GM21717 (cell line): ENCODE results near the gene ZNF777.

ENCODE experiments used
- ATAC-seq: cut with Tn5 transposase; IDR thresholded peaks from one replicate; pipeline ENCODE4 v1.9.1; 2021; ENCODE audit warnings: mild to moderate bottlenecking, moderate library complexity; ENCODE audit not compliant: unreplicated experiment

Gene ZNF777

DNA sequence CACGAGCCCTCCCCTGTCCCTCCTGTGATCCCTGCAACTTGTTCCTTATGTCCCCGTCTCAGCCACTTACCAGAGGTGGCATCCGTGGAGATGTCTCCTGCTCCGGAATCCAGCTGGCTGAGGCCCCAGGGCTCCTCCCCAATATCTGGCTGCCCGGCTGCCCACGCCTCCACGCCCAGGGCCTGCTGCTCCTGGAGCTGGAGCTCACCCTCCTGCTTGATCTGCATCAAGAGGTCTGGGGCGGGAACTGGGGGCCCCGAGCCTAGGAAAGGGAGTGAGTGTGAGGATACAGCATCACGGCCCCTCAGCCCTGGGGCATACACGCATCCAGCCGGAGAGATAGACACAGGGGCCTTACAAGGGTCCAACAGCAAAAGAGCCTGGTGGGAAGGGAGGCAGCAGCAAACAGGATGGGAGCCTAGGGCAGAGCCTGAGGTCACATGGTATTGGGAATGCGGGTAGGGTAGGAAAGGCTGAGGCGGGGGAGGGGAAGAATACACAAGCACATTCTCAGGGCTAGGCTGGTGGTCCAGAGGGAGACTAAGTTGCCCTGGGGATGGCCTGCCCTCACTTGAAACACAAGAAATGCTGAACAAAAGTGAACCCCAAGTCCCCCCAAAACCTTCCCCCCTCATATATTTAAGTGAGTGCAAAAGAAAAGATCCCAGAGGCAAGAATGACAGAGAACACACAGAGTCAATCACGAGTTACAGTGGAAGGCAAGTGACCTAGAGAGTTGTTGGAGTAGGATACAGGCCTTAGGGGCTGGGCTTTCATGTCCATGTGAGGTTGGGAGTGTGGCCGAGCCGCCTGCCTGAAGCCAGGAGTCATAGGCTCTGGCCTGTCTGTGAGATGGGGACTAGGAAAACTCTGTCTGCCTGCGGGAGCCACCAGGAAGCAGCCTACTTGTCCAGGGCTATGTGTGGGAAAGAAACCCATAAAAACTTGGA lies 16.9 kb upstream of the ZNF777 start:
- ATAC-seq: no peak

DNA sequence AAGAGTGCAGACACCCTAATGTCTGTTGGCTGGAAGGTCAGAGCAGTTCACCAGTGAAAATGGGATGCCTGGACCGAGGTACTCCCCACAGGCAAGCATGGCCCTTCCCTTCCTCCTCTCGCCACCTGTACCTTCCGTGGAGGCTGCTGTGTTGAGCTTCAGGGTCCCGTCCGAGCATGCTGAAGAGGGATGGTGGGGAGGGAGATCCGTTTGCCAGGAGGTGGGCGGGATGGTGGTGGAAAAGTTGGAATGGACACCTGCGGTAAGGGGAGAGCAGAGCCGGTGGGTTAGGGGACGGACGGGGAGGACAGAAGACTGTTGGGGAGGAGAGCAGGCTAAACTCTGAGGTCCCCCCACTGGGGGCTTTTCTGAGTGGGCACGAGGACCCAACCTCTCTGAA lies 15.9 kb upstream of the ZNF777 start:
- ATAC-seq: no peak

DNA sequence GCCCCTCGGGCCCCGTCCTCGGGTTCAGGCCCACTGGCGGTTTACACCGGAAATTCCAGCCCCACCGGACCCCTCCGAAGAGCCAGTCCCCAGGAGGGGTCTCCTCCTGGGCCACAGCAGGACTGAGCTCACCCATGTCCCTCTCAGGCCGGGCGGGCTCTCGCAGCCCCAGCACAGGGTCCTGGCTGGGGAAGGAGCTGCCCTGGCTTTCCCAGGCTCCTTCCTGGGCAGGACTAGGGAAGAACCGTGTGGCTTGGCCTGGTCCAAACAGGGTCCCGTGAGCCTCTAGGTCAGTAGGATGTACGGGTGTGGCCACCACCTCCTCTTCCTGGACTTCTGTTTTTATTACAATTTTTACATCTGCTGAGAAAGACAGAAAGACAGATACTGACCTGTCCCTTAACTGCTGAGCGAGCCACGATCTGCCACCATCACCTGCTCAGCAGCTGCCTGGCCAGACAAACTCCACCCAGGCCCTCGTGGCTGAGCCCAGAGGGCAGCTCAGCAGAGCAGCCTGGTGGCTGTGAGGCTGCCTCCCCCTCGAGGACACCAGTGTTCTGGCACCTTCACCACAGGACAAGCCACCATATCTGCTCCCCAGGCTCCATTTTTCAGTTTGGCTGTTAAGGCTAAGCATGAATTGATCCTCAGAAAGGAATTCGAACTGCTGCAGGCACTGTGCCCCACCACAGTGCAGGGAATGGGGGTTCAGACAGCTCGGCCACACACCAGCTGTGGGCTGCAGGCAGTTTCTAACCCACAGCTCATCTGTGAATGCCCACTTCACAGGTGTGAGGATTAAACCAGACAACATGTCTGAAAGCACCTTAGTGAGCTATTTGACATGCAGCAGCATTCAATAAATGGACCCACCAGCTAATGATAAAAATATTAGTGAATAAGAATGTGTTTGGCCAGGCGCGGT lies 14.5 kb upstream of the ZNF777 start:
- ATAC-seq: no peak

DNA sequence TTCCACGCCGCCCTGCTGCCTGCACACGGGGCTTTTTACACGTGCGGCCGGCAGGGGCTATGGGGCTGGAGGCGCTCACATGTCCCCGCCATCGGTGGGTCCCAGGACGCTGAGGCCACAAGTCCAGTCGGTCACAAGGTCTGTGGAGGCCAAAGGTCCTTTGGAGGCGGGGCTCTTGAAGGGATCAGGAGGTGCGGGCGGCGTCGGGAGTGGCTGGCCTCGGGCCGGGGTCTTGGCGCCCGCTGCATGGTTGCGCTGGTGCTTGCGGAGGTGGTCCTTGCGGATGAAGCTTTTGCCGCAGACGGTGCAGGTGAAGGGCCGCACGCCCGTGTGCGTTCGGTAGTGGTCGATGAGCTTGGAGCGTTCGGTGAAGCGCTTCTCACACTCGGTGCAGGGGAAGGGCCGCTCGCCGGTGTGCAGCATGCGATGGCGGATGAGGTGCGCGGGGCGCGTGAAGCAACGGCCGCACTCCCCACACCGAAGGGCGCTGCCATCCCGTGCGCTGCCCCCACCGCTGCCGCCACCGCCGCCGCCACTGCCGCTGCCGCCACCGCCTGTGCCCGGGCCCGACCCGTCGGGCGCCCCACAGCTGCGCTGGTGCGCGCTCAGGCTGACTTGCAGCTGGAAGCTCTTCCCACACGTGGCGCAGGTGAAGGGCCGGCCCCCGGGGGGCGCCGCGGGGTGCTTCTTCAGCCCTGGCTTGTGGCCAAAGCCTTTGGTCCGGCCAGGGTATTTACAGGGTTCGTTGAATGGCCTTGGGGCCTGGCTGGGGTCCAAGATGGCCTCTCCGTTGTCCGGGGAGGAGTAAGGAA lies 13.7 kb upstream of the ZNF777 start:
- ATAC-seq: no peak

DNA sequence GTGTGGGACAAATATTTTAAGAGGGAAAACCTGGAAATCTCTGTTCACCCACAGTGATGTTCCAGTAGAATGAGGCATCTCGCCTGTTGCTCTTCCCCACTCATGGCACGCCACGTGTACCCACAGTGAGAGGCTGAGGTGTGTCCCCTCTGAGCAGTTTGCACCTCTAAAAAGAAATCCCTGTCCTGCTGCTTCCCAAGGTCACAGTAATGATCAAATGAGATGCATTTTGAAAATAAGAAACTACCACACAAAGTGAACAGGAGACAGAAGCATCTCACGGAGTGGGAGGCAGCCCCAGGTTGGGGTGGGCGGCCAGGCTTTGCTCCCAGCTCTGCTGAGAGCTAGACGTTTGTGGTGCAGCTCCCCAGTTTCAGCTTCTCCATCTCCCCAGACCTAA lies 12.4 kb upstream of the ZNF777 start:
- no peak for ATAC-seq

DNA sequence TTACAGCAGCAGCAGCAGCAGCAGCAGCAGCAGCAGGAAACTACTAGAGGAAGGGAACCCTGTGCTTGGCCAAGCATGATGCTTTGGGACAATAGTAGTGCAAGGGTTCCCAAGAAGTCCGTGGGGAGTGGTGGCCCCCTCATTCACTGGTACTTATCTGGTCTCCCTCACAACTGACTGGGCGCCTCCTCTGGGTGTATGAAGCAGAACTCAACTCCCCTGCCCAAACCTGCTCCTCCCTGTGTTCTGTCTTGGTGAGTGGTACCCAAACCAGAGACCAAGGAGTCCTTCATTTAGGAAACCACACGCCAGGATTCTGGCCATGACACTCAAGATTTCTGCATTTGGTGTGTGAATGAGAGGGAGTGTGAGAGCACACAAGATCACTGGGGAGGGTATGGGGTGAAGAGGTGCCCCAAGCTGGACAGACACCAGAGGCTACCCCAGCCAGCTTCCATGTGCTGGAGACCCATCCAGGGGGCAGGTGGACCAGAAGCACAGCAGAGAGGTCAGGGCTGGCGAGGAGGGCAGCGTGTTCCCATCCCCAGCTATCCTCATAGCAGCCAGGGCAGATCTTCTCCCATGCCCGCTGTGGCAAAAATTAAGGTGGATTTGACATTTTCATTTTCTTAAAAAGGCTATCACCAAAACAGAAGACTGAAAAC lies 10.6 kb upstream of the ZNF777 start:
- no peak for ATAC-seq

DNA sequence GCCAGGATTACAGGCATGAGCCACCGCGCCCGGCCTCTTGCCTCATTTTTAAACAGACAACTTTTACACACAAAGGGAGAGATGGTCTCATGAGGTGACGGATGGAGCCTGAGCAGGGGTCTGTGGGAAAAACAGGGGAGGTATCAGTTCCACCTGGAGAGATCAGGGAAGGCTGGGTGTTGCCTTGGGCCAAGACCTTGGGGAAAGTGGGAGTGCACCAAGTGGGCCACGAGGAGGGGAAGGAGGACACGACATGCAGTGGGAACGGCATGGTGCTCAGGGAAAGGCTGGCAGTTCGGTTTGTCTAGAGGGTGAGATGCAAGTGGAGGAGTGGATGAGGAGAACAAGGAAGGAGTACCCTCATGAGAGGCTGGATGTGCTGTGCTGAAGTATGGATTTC lies 8.9 kb upstream of the ZNF777 start:
- no peak for ATAC-seq

DNA sequence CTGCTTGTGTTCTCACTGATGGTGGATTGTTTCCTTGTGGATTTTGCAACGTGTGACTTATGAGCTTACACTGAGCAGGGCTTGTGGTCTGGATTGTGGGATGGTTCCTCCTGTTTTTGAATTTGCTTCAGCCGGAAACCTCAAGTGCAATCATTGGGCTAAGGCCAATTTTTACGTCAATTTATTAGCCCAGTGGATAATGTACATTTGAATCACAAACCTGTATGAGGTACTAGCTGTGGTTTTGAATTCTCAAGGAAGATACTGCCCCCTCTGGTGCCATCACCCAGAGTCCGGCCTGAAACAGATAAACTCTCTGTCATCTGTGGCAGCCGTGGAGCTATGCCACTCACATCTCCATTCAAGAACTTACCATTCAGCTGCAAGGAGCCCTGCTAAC lies 7.3 kb upstream of the ZNF777 start:
- ATAC-seq: no peak

DNA sequence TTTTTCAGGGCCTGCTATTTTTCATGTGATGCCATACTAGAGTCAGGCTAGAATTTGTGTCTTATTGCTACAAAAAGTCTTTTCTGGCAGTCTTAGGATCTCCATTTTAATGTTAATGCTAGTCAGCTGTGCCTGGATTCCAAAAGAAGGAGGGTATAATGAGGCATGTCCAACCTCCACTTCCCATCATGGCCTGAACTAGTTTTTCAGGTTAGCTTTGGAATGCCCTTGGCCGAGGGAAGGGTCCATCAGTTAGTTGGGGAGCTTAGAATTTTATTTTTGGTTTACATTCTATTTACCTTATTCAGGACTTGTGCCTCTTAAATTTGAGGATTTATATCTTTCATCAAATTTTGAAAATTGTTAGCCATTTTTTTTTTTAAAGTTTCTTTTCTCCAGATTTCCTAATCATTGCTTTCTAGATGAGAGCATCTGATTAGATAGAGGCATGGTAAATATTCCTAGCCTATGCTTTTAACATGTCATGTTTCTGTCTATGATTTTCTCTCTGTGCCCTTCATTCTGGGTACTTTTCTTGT lies 6.5 kb upstream of the ZNF777 start:
- no peak for ATAC-seq

DNA sequence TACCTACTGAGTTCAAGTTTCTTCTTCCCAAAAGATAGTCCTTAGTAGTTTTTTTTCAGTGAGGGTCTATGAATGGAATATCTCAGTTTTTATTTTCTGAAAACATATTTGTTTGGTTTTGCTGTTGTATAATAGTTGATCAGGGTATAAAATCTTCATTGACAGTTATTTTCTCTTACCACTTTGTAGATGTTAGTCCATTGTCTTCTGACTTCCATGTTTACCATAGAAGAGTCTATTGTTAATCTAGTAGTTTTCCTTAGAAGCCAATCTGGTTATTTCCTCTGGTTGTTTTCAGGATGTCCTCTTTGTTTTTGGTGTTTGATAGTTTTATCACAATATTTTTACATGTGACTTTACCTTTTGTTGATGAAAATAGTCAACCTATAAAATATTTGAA lies 5.5 kb upstream of the ZNF777 start:
- no peak for ATAC-seq

DNA sequence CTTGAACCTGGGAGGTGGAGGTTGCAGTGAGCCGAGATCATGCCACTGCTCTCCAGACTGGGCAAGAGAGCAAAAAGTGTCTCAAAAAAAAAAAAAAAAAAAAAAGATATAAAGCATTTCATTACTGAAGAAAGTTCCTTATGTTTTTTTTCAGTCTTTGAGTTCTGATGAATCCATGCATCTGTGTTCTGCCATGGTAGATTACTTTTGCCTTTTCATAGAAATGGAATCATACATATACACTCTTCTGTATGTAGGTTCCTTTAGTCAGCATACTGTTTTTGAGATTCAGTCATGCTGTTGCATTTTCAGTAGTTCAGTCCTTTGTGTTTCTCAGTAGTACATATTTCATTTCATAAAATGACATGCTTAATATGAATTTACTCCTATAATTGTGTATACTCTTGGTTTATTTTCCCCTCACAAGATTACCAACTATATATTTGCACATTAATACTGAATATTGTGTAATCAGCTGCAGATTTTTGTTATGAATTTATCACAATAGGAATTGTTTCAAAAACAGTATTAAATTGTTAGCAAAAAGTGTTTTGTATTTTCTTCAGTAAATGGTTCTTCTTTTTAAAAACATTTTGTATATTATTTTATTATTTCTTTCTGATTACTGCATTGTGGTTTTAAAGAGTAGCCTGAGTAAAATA lies 2.8 kb upstream of the ZNF777 start:
- ATAC-seq: no peak

DNA sequence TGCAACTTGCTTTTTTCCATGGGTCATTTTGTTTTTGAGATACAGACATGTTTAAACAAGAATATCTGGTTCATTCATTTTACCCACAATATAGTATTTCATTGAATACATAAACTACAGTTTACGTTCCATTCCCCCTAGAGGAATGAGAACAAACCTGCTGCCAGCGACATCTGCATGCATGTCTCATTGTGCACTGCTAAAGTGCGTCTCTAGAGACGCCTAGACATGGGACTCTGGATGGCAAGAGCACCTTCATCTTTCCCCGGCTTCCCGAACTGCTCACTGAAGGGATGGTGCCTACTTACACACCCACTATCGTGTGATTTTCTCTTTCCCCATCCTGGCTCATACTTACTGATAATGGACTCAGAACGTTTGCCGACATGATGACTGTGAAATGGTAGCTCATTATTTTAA lies 1.2 kb upstream of the ZNF777 start:
- no peak for ATAC-seq

DNA sequence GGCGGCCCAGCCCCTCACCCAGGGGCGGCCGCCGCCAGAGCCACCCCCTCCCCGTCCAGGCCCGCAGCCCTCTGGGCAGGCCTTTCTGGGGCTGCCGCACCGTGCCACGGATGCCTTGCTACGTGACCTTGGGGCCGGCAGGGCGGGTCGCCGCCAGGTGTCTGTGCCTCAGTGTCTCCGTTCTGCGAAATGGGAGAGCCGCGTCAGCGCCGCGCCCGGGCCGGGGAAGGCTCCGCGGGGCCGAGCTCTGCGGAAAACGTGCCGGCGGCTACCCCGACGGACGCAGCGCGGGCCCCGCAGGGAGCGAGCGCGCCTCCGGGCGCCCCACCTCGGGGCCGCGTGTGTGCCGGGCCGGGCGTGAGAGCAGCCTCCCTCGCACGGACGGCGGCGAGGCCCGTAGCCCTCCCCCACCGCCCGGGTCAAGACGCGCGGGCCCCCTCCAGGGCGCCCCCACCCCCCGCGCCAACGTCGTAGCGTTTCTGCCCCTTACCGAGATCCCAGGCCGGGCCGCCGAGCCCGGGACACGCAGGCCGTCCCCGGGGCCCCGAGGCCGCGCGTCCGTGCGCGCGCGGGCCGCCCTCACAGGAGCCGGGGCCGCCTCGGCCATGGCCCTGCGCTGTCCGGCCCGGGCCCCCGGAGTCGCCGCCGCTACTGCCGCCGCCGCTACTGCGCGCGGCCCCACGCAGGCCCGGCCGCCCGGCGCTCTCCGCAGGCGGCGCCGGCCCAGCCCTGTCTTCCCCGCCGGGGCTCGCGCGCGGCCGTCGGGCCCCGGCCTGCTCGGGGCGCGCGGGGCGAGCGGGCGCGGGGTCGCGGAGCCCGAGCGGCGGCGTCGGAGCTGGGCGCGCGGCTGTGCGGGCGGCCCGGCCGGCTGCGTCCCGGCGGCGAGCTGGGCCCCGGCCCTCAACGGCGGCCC lies 1.1 kb downstream of the ZNF777 start:
- ATAC-seq: peak; percentile 34

DNA sequence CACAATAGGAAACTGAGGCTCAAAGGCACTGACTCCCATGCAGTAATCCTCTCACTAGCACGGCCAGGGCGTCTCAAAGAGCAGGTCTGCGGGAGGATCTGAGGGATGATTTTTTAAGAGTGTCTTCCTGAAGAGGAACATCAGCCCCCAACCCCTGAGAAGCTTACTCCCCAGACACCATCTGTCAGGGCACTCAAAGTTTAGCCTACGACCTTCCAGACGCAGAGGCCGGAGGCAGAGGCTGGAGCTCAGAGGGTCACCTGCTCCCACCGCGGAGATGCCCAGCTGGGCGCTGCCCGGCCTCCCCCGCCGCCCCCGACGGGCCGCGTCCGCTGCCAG lies 1.7 kb downstream of the ZNF777 start:
- ATAC-seq: no peak

DNA sequence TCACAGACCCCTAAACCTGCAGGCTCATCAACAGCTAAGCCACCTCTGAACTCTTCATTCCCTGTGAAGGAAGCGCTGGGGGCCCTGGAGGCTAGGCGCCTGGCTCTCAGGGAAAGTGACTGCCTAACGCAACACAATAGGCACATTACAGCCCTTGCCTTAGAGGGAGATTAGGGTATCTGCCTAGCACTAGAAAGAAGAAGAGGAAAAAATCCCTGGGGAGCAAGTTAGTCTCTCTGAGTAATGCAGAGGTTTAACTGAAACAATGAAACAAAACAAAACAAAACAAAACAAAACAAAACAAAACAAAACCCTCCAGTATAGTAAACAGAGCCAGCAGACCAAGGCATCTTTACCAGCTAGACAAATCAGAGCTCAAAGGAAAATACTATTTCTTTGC lies 2.6 kb downstream of the ZNF777 start:
- no peak for ATAC-seq

DNA sequence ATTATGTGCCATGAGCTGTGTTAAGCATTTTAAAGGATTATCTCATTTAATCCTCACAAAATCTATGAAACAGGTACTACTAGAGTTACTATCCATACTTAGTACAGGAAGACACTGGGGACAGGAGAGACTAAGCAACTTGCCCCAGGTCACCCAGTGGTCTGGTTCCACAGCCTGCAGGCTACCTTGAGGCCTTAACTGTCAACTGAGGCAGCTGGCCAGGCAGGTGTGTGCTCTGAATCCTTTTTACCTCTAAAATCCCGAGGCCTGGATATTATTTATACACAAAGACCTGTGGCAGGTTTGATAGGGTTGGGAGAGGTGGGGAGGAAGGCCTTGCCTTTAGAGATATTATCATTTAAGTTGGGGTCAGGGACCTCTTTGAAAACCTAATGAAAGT lies 3.1 kb downstream of the ZNF777 start:
- ATAC-seq: no peak

DNA sequence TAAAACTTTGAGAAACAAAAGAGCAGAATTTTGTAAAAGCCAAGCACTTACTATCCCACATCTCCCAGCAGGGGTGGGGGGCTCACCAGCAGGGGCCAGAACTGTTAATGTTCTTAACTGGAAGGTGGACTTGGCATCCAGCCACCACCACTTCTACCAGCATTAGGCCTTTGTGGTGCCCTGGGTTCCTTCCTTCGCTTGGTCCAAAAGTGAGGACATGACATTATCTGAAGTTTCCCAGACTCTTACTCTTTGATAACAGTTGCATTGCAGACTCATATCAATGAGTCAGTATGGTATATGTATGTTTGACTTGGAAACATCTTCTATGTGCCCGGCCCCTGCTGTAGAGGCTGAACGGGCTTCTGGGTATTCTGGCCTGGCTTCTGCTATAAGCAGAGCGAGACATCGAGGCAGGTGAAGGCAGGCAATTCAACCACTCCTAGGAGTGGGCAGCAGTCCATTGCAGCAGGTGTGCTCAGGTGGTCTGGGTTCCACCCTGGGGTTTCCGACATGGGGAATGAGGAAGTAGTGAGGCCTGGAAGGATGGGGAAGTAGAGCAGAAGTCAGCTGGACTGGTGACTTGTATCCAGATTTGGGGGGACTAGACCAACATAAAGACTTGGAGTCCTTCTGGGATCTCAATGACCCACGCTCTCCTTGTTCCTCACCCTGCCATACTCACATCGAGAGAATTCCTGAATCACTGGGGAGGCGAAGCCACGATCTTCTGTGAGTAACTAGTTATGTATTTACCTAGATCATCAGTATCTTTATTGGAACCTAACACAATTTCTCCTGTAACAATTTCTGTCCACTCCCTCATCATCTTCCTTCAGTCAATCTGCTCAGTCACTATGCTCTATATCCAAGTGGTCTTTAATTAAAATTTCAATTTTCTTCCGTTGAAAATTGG lies 4.1 kb downstream of the ZNF777 start:
- no peak for ATAC-seq
